Measurements from ENCODE around the gene TXN.
"Not testable (repeated sequence)": the region's sequence is repeated elsewhere in the genome, so short reads cannot be mapped to it uniquely, and the experiment has no call there.

TXN gene

GRCh38 chr9:110208031-110208430 lies 48.3 kb downstream of the TXN start, which contains the start of gene C9orf152:
Gene C9orf152 (minus strand): TSS chr9:110208159. CDS start chr9:110207579, 580 bp downstream.
- no peak for DNase-seq (ENCODE audit: low spot score)

GRCh38 chr9:110207071-110207641 lies 49.2 kb downstream of the TXN start:
- DNase-seq (ENCODE audit: low spot score), result no peak

DNA sequence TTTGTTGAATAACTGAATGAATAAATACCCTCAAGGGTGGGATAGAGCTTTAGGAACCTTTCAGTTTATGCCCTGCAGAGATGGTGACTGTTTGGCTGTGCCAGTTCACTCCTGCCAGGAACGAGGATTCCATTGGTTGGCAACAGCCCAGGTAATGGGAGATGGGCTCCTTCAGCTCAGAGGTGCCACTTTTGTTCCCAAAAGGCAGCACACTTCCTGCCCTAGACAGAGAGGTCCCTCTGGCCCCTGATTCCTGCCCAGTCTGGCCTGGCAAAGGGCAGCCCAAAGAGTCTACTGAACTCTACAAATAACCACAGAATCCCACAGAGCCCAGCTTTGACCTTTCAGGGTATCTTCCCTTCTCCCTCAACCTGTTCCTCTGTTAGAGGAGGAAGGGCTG lies 49.9 kb downstream of the TXN start:
- no peak for DNase-seq (ENCODE audit: low spot score)

DNA sequence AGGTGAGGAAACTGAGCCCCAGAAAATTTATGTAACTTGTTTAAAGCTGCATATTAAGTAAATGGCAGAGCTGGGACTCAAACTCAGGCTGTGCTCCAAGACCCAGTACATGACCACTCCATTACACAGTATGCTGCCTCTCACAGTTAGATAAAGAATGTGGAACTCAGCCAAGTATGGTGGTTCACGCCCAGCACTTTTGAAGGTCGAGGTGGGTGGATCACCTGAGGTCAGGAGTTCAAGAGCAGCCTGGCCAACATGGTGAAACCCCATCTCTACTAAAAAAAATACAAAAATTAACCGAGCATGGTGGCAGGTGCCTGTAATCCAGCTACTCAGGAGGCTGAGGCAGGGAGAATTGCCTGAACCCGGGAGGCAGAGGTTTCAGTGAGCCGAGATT lies 50.7 kb downstream of the TXN start:
- DNase-seq (ENCODE audit: low spot score), result not testable (repeated sequence)

GRCh38 chr9:110202232-110202631 lies 54.1 kb downstream of the TXN start:
- no peak for DNase-seq (ENCODE audit: low spot score)

DNA sequence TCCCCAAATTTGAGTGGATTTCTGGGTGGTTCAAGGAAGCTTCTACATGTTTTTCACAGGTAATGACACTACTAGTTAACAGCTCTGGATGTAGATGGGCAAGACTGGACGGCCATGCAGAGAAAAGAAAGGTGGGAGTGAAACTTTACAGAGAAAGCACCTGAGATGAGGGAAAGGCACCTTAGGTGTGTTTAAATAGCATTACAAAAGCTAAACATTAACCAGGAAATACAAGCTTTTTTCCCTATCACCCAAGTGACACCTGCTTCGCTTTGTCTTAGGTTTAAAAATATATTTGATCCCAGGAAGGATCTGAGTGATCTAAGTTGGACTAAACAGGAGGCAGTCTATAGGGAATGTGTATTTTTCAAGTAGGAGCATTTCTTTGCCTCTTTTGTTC lies 56.7 kb downstream of the TXN start:
- DNase-seq (ENCODE audit: low spot score), result no peak

- DNase-seq (ENCODE audit: low spot score), result no peak
Measured at GRCh38 chr9:110198357-110198756, 58.0 kb downstream of the TXN start.

DNA sequence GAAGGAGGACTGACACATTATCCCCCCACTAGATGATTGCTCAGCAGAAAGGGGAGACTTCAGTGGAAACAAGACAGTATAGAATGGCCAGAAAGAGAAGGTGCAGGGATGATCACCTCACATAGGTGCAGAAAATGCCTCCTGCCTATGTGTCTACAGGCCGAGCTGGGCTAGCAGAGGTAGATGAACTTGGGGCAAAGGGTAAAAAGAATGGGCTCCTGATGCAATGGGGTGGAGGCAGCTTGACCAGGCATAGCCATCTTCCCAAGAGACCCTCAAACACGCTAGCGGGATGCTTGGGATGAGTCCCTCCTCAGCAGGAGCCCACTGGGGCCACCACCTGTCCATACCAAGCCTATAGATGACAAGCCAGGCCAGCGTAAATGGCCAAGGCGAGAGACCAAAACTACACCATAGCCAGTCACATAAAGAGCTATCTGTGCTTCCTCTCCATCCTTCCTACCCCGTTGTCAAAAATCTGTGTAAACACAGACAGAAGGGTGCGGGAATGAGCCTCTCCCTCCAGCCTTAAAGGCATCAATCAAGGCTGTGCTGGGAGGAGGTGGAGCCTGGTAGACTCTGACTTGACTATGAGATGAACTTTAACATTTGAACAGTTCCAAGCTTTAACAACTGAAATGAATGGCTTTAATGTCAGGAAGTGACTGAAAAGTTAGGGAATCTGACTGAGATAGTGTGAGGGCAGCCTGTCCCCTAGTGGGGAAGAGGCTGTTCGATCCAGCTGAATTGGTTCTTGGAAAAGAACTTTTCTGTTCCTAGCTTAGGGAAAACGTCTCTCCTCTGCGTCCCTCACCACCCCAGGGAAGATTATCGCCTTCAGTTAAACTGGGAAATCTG lies 58.7 kb downstream of the TXN start:
- no peak for DNase-seq (ENCODE audit: low spot score)

- DNase-seq (ENCODE audit: low spot score), result not testable (repeated sequence)
Measured at GRCh38 chr9:110196084-110196499, 60.2 kb downstream of the TXN start.

All from AG08396 (cell line).